GM12878 (cell line): ENCODE results near the gene SCGB3A1.

Experiments
- CHD4 ChIP-seq: fragments of 200-600 bp; sonication (generic); IDR thresholded peaks from 2 replicates; pipeline ENCODE4 v1.6.1; 2016; ENCODE audit warnings: mild to moderate bottlenecking
- CTCF ChIP-seq, 3 experiments: IDR thresholded peaks in 2 of 3; conservative IDR thresholded peaks in 1 of 3; 2 replicates each; pipeline ENCODE4 v1.5.1; 2011; ENCODE audit warnings: low read depth in 3 of 3, low read length in 3 of 3, mild to moderate bottlenecking in 3 of 3, control low read depth in 2 of 3, moderate library complexity in 2 of 3, inconsistent platforms in 1 of 3, mixed read lengths in 1 of 3; ENCODE audit not compliant: control insufficient read depth in 2 of 3, insufficient read depth in 1 of 3; ENCODE audit errors: extremely low read depth in 1 of 3
- FOXM1 ChIP-seq: IDR thresholded peaks from 2 replicates; pipeline ENCODE4 v1.6.1; 2012; ENCODE audit warnings: low read depth, mild to moderate bottlenecking, inconsistent platforms, low read length, moderate library complexity
- TARDBP ChIP-seq: IDR thresholded peaks from 2 replicates; pipeline ENCODE4 v1.6.1; 2016; ENCODE audit warnings: borderline replicate concordance
- ZBTB11 ChIP-seq: fragments of 450-650 bp; formaldehyde crosslinking; IDR thresholded peaks from 2 replicates; pipeline ENCODE4 v1.5.0; 2022; ENCODE audit warnings: mild to moderate bottlenecking, missing genetic modification characterization

- peak in 1 of 3 experiments; percentile 22; a peak in 1 of 6 replicates for TF ChIP-seq CTCF (IDR thresholded peaks at IDR 0.05 in 2 of 3, conservative IDR thresholded peaks at IDR 0.05 in 1 of 3; ENCODE audit: control insufficient read depth in 2 of 3, extremely low read depth in 1 of 3, insufficient read depth in 1 of 3, low read depth in 3 of 3, low read length in 3 of 3)
- no peak for TF ChIP-seq ZBTB11 (CRISPR knock-in tag)
- no peak for TF ChIP-seq FOXM1
- no peak for TF ChIP-seq CHD4
- no peak for TF ChIP-seq TARDBP
Observed at GRCh38 chr5:180541710-180542109, 49.6 kb downstream of the SCGB3A1 start.
